Activated CD8-positive, alpha-beta memory T cell treated with anti-CD3 and anti-CD28 coated beads for 36 hours (primary cell): ENCODE results near the gene EVI5L. TPM values are rescaled to one million over a fixed set of nuclear protein-coding genes. Genes with fewer than 3 reads are reported as not detected.

Experiments used
- CTCF ChIA-PET: fragments of 350-600 bp; sonication (Branson Sonifier 250); formaldehyde crosslinking; loops from one replicate; lab custom pipeline; 2021; ENCODE audit warnings: antibody characterized with exemption; lab: Charles Lee
- POLR2A ChIA-PET: fragments of 350-600 bp; sonication (Branson Sonifier 250); formaldehyde crosslinking; loops from one replicate; lab custom pipeline; 2021; ENCODE audit warnings: antibody characterized with exemption; lab: Charles Lee
- total RNA-seq, 2 experiments: library from RNA; stranded (reverse); gene quantifications; one replicate each; pipeline ENCODE4 v1.2.3, GENCODE V29; 2021

The EVI5L gene
- total RNA-seq, 2 experiments from 2014 or later: 5.3 to 6.0 TPM

DNA sequence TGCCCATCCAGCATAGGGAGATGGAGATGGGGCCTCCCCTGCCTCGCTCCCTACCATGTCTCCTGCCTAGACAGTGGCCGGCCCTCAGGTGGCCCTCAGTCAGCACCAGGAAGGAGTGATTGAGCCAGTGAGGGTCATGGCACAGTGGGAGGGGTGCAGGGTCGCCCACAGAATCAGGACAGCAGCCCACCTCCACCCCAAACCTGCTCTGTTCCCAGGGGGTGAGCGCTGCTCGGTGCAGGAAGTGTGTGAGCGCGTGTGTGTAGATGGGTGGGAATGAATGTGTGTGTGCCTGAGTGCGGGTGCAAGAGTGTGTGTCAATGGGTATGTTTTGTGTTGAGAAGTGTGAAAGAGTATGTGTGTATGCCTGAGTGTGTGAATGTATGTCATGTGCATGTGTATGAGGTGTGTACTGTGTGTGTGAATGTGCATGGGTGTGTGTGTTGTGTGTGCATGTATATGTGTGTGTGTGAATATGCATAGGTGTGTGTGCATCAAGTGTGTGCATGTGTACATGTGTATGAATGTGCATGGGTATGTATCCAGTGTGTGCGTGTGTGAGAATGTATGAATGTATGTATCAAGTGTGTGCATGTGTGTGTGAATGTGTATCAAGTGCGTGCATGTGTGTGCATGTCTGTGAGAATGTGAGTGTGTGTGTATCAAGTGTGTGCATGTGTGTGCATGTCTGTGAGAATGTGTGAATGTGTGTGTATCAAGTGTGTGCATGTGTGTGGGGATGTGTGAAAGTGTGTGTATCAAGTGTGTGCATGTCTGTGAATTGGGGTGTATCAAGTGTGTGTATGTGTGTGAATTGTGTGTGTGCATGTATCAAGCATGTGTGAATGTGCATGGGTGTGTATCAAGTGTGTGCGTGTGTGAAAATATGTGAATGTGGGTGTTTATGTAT lies 12.0 kb downstream of the EVI5L start:
- ChIA-PET POLR2A (no interaction called here), CTCF (no interaction called here)

- POLR2A ChIA-PET: no interaction called here
- CTCF ChIA-PET: no interaction called here
Measured at GRCh38 chr19:7842661-7843294, 12.8 kb downstream of the EVI5L start.

DNA sequence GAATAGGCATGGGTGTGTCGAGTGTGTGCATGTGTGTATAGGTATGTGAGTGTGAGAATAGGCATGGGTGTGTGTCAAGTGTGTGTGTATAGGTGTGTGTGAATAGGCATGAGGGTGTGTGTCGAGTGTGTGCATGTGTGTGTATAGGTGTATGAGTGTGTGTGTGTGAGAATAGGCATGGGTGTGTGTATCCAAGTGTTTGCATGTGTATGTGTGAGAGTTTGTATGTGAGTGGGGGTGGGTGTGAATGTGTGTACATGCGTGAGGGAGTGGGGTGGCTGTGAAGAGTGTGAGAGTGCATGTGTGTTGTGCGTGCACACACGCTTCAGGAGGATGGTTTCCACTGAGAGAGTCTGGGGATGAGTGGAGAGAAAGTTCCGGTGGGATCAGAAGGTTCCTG lies 13.5 kb downstream of the EVI5L start:
- ChIA-PET POLR2A (no interaction called here), CTCF (no interaction called here)

- ChIA-PET POLR2A (no interaction called here), CTCF (no interaction called here)
Measured at GRCh38 chr19:7844405-7844804, 14.4 kb downstream of the EVI5L start.

- ChIA-PET POLR2A (no interaction called here), CTCF (no interaction called here)
Measured at GRCh38 chr19:7844951-7845350, 14.9 kb downstream of the EVI5L start.

DNA sequence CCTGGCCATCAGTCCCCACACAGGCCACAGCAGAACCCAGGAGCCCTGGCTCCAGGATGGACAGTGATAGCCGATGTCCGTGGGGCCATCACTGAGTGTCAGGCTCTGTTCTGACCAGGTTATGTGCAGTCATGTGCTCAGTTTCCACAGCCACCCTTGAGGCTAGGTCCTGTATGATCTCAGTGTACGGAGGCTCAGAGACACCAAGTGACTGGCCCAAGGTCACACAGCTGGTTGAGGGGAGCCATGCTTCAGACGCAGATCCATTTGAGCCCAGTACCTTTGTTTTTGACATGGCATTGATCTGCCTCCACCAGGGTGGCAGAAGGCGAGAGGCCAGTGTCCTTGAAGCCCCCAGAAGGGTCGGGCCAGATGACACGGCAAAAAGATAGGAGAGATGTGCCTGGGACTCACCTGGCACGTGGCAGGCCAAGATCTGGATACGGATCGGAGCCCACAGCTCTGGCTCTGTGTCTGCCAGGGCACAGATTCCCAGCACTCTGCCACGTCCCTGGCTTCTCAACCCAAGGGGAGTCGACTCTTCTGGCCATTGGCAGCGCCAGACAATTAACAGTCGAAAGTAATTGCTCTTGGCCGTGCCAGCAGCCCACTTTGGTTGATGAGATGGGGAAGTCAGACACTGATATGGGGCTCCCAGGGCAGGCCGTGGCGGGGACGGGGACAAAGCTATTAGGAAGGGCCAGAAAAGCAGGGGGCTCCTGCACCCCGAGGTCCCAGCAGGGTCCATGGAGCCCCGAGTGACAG lies 15.6 kb downstream of the EVI5L start:
- ChIA-PET POLR2A (no interaction called here), CTCF (no interaction called here)

- CTCF ChIA-PET: no interaction called here
Measured at GRCh38 chr19:7846155-7846646, 16.2 kb downstream of the EVI5L start.

GRCh38 chr19:7847664-7848063 lies 17.6 kb downstream of the EVI5L start:
- CTCF ChIA-PET: interaction anchor here (0.8 kb wide), 1 partner anchor 714 kb away, joined by 3 read pairs; no protein-coding TSS in a partner anchor

More at GRCh38 chr19:7846155-7846646, 16.2 kb downstream of the EVI5L start:
- POLR2A ChIA-PET: no interaction called here

GRCh38 chr19:7848779-7849457 lies 18.9 kb downstream of the EVI5L start:
- CTCF ChIA-PET: interaction anchor here (0.6 kb wide), 1 partner anchor 59 kb away, joined by 3 read pairs; no protein-coding TSS in a partner anchor
- POLR2A ChIA-PET: no interaction called here

More at GRCh38 chr19:7847664-7848063, 17.6 kb downstream of the EVI5L start:
- POLR2A ChIA-PET: no interaction called here

DNA sequence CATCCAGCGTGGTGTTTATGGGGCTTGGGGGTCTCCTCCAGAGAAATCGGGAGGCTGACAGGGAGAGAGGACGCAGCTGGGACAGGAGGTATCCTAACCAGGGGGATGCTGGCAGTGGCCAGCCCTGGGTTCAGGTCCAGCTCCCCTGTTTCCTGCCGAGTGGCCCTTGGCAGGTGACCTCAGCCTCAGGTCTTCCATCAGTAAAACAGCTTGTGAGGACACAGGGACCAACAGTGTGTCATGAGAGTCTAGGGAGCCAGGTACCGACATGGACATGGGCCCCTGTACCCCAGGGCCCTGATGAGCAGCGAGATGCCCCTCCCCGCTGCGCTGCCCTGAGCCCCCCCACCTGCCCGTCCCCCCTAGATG lies 19.6 kb downstream of the EVI5L start:
- ChIA-PET CTCF (interaction anchor here (0.6 kb wide), 1 partner anchor 60 kb away, joined by 3 read pairs; no protein-coding TSS in a partner anchor), POLR2A (no interaction called here)

DNA sequence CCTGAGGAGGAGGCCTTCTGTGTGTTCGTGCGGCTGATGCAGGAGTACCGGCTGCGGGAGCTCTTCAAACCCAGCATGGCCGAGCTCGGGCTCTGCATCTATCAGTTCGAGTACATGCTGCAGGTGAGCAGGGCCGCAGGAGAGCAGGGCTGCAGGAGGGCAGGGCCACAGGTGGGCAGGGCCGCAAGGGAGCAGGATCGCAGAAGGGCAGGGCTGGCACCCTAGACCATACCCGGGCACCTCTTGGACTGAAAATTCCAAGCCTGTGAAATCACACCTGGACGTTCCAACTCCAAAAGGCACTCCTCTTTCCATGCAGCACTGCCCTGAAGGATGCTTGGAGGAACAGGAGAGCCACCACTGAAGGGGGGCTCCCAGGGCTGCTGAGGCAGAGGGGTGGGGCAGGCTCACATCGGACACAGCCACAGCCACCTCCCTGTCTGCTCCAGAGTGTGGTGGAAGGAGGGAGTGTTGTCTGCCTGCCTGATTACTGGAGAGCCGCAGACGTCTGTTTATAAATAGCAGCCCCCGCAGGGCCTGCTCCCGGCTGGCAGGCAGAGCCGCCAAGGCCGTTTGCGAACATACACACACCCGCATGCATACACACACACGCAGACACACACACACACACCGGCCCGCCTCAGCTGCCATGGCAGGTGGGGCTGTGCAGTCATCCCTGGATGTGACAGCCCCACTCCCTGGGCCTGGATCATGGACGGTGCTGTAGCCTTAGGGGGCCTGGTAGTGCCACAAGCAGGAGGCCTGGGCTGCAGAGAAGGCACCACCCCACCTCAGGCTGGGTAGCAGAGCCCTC lies 20.2 kb downstream of the EVI5L start:
- CTCF ChIA-PET: no interaction called here
- POLR2A ChIA-PET: no interaction called here

- POLR2A ChIA-PET: no interaction called here
- CTCF ChIA-PET: no interaction called here
Measured at GRCh38 chr19:7850945-7851622, 21.1 kb downstream of the EVI5L start.

GRCh38 chr19:7851623-7852500 lies 21.8 kb downstream of the EVI5L start:
- ChIA-PET CTCF (interaction anchor here (3.0 kb wide), 1 partner anchor 17 kb away, joined by 16 read pairs; no protein-coding TSS in a partner anchor), POLR2A (no interaction called here)

GRCh38 chr19:7852851-7853769 lies 23.1 kb downstream of the EVI5L start:
- POLR2A ChIA-PET: interaction anchor here (0.7 kb wide), 1 partner anchor 84 kb away, joined by 5 read pairs; no protein-coding TSS in a partner anchor
- CTCF ChIA-PET: interaction anchor here (0.6 to 3.0 kb wide), 9 partner anchors 9 to 215 kb away, joined by 3 to 16 read pairs (median 3); partner anchors contain the start of gene MAP2K7

- ChIA-PET CTCF (interaction anchor here (1.0 to 3.0 kb wide), 8 partner anchors 8 to 216 kb away, joined by 3 to 16 read pairs (median 3); partner anchors contain the start of gene MAP2K7), POLR2A (interaction anchor here (0.7 kb wide), 1 partner anchor 85 kb away, joined by 5 read pairs; no protein-coding TSS in a partner anchor)
Measured at GRCh38 chr19:7853770-7854128, 23.7 kb downstream of the EVI5L start.
